Fibroblast of skin of right biceps (primary cell): ENCODE measurements around the gene RCAN3.

Experiments
- DNase-seq: peaks from one replicate; pipeline ENCODE4 v3.0.0-alpha.2; 2013

Gene RCAN3

GRCh38 chr1:24551960-24552571, 49.4 kb downstream of the RCAN3 start:
- no peak for DNase-seq

GRCh38 chr1:24553931-24554330, 51.3 kb downstream of the RCAN3 start:
- DNase-seq: no peak

- no peak for DNase-seq
These were observed 52.1 kb downstream of the RCAN3 start for GRCh38 chr1:24554714-24555113.

- no peak for DNase-seq
These were observed 53.2 kb downstream of the RCAN3 start, which contains the start of gene NCMAP for GRCh38 chr1:24555591-24556413. Gene NCMAP (plus strand): TSS chr1:24556087. CDS start chr1:24595431, 39,344 bp downstream.

GRCh38 chr1:24556414-24556795, 53.8 kb downstream of the RCAN3 start:
- DNase-seq: no peak

- DNase-seq: no peak
These were observed 54.6 kb downstream of the RCAN3 start for GRCh38 chr1:24557220-24557619.

GRCh38 chr1:24557711-24558131, 55.1 kb downstream of the RCAN3 start:
- no peak for DNase-seq

- no peak for DNase-seq
These were observed 55.8 kb downstream of the RCAN3 start for GRCh38 chr1:24558455-24558854.

- DNase-seq: peak; percentile 35
These were observed 56.5 kb downstream of the RCAN3 start for GRCh38 chr1:24558902-24559791.

GRCh38 chr1:24560361-24560760, 57.7 kb downstream of the RCAN3 start:
- no peak for DNase-seq

- DNase-seq: no peak
These were observed 60.0 kb downstream of the RCAN3 start for GRCh38 chr1:24562625-24563024.

- no peak for DNase-seq
These were observed 62.1 kb downstream of the RCAN3 start for GRCh38 chr1:24564695-24565094.

- peak; percentile 61 for DNase-seq
These were observed 63.7 kb downstream of the RCAN3 start for GRCh38 chr1:24566236-24566867.

- DNase-seq: no peak
These were observed 65.3 kb downstream of the RCAN3 start for GRCh38 chr1:24567792-24568388.

- DNase-seq: no peak
These were observed 65.8 kb downstream of the RCAN3 start for GRCh38 chr1:24568475-24568874.

GRCh38 chr1:24570265-24571125, 67.9 kb downstream of the RCAN3 start:
- no peak for DNase-seq

- no peak for DNase-seq
These were observed 69.7 kb downstream of the RCAN3 start for GRCh38 chr1:24572301-24572700.

GRCh38 chr1:24575905-24576587, 73.4 kb downstream of the RCAN3 start:
- no peak for DNase-seq

GRCh38 chr1:24578846-24579245, 76.2 kb downstream of the RCAN3 start:
- no peak for DNase-seq

GRCh38 chr1:24580756-24581155, 78.1 kb downstream of the RCAN3 start:
- no peak for DNase-seq

GRCh38 chr1:24584171-24584647, 81.6 kb downstream of the RCAN3 start:
- DNase-seq: no peak
